HG03442 (cell line): ENCODE results near the gene COG8.
"Not testable (repeated sequence)": the region's sequence is repeated elsewhere in the genome, so short reads cannot be mapped to it uniquely, and the experiment has no call there.

Experiments
- ATAC-seq: cut with Tn5 transposase; IDR thresholded peaks from one replicate; pipeline ENCODE4 v1.9.1; 2021; ENCODE audit warnings: mild to moderate bottlenecking, moderate library complexity; ENCODE audit not compliant: unreplicated experiment

The COG8 gene

GRCh38 chr16:69319826-69320739 is 19.3 kb downstream of the COG8 start:
- no peak for ATAC-seq

DNA sequence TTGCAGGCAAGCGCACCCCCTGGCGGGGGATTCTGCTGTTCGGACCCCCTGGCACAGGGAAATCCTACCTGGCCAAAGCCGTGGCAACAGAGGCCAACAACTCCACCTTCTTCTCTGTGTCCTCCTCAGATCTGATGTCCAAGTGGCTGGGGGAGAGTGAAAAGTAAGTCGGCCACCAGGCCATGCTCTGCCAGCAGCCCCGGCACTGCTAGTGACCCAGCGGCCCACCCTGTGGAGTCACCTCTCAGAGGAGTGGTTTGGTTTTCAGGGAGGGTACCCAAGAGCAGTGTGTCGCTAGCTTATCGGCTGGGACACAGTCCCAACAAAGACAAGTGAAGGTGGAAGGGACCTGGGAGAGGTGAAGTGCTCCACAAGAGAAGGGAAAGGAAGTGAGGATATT is 20.0 kb downstream of the COG8 start:
- no peak for ATAC-seq

- ATAC-seq: no peak
Observed at GRCh38 chr16:69318911-69319289, 20.5 kb downstream of the COG8 start.

- ATAC-seq: no peak
Observed at GRCh38 chr16:69318177-69318910, 21.0 kb downstream of the COG8 start.

GRCh38 chr16:69316595-69317034 is 22.7 kb downstream of the COG8 start:
- ATAC-seq: no peak

- ATAC-seq: no peak
Observed at GRCh38 chr16:69315486-69316311, 23.7 kb downstream of the COG8 start.

DNA sequence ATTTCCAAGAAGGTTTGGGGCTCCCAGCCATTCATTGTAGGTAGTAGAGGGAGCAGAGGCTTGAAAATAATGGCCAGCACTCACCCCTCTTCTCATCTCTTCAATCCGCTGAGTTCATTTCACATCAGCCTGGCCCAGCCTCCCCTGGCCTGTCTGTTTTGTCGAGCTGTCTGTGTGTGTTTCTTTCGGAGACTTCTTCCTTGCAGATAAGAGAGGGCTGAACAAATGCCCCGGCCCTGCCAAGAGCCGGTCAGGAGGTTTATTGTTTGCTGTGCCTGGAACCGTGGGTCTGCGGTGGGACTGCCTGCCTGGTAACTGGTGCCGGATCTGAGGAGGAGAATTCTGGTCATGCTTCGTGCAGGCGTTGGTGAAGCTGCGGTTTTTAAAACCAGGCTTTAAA is 24.8 kb downstream of the COG8 start:
- no peak for ATAC-seq

DNA sequence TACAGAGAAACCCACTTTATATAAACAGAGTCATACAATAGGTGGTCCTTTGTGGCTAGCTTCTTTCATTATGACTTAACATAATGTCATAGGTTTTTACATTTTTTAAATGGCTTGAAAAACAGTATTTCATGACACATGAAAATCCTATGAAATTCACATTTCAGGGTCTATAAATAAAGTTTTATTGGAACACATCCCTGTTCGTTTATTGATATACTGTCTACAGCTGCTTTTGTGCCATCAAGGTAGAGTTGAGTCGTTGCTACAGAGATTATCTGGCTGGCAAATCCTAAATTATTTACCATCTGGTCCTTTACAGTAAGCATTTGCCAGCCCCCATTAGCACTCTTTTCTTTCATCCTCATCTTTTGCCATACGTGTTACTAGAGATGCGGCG is 25.9 kb downstream of the COG8 start:
- ATAC-seq: no peak

GRCh38 chr16:69311533-69312387 is 27.6 kb downstream of the COG8 start:
- peak; percentile 45 for ATAC-seq

- ATAC-seq: peak; percentile 90
Observed at GRCh38 chr16:69310653-69311532, 28.5 kb downstream of the COG8 start, which contains the start of gene VPS4A. VPS4A (plus strand) TSS chr16:69311350; CDS start chr16:69311512, 162 bp downstream.

GRCh38 chr16:69309316-69309715 is 30.0 kb downstream of the COG8 start:
- no peak for ATAC-seq

- no peak for ATAC-seq
Observed at GRCh38 chr16:69307856-69308255, 31.5 kb downstream of the COG8 start.

DNA sequence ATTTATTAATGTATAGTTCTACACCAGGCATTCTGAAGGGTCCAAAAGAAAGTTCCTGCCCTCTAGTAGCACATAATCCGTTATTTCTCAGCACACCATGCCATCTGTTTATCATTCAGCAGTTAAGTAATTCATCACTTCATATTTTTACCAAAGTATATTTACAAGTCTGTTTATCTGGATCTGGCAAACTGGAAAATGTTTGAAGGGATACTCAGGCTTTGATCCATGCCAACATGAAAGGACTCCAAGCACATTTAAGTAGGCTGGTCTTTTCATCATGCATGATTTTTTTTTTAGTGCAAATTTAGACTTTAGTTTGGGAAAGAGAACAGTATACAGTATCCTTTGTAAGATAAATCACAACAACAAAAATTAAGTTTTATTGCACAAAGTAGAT is 32.3 kb downstream of the COG8 start:
- no peak for ATAC-seq

GRCh38 chr16:69306031-69306430 is 33.3 kb downstream of the COG8 start:
- ATAC-seq: no peak

DNA sequence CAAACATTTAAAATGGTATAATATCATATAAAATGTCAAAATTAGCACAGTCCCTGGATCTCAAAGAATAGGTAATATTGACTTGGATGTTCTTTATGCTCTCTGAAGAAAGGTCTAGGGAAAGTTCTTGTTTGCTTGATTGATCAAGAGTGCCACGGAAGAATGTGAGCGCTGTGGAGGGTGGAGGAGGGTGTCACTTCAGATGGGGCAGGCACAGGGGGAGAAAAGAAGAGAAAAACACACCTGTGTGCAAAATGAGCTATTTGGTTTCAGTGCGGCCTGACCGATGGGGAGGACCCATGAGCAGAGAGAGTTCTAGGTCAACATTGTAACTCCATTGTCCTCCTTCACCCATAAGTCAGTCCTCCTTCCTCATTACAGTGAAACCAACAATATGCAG is 37.1 kb downstream of the COG8 start:
- ATAC-seq: no peak

DNA sequence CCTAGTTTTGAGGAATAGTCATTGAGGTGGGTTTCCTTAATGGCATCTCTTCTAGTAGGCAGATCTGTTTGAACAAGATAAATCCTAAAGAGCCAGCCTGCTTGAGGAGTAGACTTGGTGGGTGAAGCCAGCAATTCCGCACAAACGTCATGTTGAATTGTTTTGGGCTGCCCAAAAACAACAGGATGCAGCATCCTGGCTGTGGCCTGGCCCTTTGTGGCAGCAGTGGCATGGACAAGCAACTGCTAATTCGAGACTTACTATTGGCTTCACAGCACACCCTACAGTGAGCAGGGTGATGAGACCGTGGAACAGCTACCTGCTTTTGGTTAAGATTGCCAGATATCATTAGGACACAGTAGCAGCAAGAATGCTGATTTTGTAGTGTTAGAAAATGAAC is 37.5 kb downstream of the COG8 start:
- ATAC-seq: no peak

- ATAC-seq: no peak
Observed at GRCh38 chr16:69301187-69301586, 38.2 kb downstream of the COG8 start.

DNA sequence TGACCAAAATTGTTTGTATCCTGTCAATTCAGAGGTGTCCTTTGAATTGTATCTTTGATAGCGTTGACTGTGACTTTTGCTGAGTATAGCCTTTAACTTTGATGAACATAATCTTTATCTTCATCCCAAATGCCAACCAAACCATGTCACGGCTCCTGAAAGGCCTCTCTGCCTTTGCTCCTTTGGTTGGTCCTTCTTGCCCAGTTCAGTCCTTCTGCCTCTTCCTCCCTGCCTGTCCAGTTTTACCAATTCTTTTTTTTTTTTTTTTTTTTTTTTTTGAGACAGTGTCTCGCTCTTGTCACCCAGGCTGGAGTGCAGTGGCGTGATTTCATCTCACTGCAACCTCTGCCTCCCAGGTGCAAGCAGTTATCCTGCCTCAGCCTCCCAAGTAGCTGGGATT is 41.1 kb downstream of the COG8 start:
- no peak for ATAC-seq

DNA sequence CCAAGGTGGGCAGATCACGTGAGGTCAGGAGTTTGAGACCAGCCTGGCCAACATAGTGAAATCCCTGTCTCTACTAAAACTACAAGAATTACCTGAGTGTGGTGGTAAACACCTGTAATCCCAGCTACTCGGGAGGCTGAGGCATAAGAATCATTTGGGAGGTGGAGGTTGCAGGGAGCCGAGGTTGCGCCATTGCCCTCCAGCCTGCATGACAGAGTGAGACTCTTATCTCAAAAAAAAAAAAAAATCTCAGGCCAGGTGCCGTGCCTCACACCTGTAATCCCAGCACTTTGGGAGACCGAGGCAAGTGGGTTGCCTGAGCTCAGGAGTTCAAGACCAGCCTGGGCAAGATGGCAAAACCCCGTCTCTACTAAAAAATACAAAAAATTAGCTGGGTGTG is 42.6 kb downstream of the COG8 start:
- not testable (repeated sequence) for ATAC-seq
